Heart left ventricle (tissue), 16 donors: ENCODE measurements around the gene RSU1. TPM values are rescaled to one million over a fixed set of nuclear protein-coding genes. Genes with fewer than 3 reads are reported as not detected.

Source experiments
- ATAC-seq, 4 donors: fragments of 200-7000 bp; cut with Tn5 transposase; one replicate each; pipeline ENCODE4 v1.9.1; 2020 to 2022; ENCODE audit warnings: moderate library complexity in 4 of 4, mild to moderate bottlenecking in 3 of 4, moderate number of reproducible peaks in 1 of 4
- DNase-seq, 5 donors: peaks; one replicate each; pipeline ENCODE4 v3.0.0-alpha.2; 2020
- H3K27ac ChIP-seq, 12 donors: fragments of 200-600 bp; sonication (generic) in 4 of 12; one replicate each; pipeline versions ENCODE4 v1.5.0 to v1.8.0; 2016 to 2022; ENCODE audit warnings: mild to moderate bottlenecking in 2 of 12
- H3K27me3 ChIP-seq, 9 donors: fragments of 200-600 bp; sonication (generic) in 2 of 9; one replicate each; pipeline versions ENCODE4 v1.5.1 to v1.8.0; 2016 to 2022; ENCODE audit warnings: mild to moderate bottlenecking in 3 of 9
- H3K36me3 ChIP-seq, 9 donors: fragments of 200-600 bp; sonication (generic) in 2 of 9; one replicate each; pipeline versions ENCODE4 v1.5.0 to v1.8.0; 2018 to 2022; ENCODE audit warnings: mild to moderate bottlenecking in 2 of 9
- H3K4me1 ChIP-seq, 12 donors: fragments of 200-600 bp; sonication (generic) in 4 of 12; one replicate each; pipeline versions ENCODE4 v1.5.0 to v1.8.0; 2016 to 2022; ENCODE audit warnings: mild to moderate bottlenecking in 3 of 12
- H3K4me3 ChIP-seq, 12 donors: fragments of 200-600 bp; sonication (generic) in 4 of 12; one replicate each; pipeline versions ENCODE4 v1.5.0 to v1.8.0; 2017 to 2022; ENCODE audit warnings: mild to moderate bottlenecking in 9 of 12, moderate library complexity in 4 of 12
- H3K9me3 ChIP-seq, 12 donors: fragments of 200-600 bp; sonication (generic) in 4 of 12; one replicate each; pipeline versions ENCODE4 v1.5.0 to v1.8.0; 2016 to 2022; ENCODE audit warnings: mild to moderate bottlenecking in 1 of 12
- POLR2A ChIP-seq, 2 donors: fragments of 450-650 bp; IDR thresholded peaks; one replicate each; pipeline ENCODE4 v1.6.1; 2017; ENCODE audit warnings: antibody characterized with exemption in 2 of 2, mild to moderate bottlenecking in 2 of 2, moderate library complexity in 2 of 2
- WGBS, 4 donors: extraction: QIAGEN DNeasy Blood & Tissue Kit in 2 of 4; methylation state at CpG; one replicate each; pipeline versions ENCODE4 v1.1.5 to v1.1.7; 2013 to 2018; 5-methylcytosine and 5-hydroxymethylcytosine counted together
- intact Hi-C, 10 donors: fragments of 100-400 bp; cut with DNase I; formaldehyde crosslinking; loops; one replicate each; pipeline versions ENCODE4 v1.11.1 to v1.14.2; 2022
- polyA plus RNA-seq, 2 donors: library from polyadenylated mRNA; stranded (reverse); fragments of 200-250 nt; gene quantifications; one replicate each; pipeline ENCODE4 v1.2.3, GENCODE V29; 2013
- total RNA-seq, 9 donors: library from RNA; depleted of rRNA in 2 of 9; stranded (reverse); fragments of >200 nt in 2 of 9; fragmentation: NEBNext Ultra II Directional in 3 of 9; extraction: Animal tissue kit (Norgen Biotek cat#: 25700) in 3 of 9; gene quantifications; one replicate each; pipeline versions ENCODE4 v1.1.0 to v1.2.4, GENCODE V29; 2016 to 2023
- TF ChIP-seq, protein P1 (sequence below), 12 donors: fragments of 200-600 bp; sonication (generic) in 4 of 12; IDR thresholded peaks; one replicate each; pipeline versions ENCODE4 v1.5.0 to v1.8.0; 2018 to 2022; ENCODE audit warnings: antibody characterized with exemption in 12 of 12, mild to moderate bottlenecking in 5 of 12
- donor health status: ischemic (EF 13 %, LVEDD 7.1; RV severe dilation, severe dysfunction).
- donor health status: healthy with polysubstance abuse.
- donor health status: DM: no; HTN: yes; CAD: no.
- donor health status: DM: no; HTN: no; CAD: no.
- donor health status: ischemic (EF 25% LVEDD 6.9; RV normal size, moderate dysfunction).
- donor health status: ischemic (EF 25% LVEDD 5.7; RV mildly dilated, moderate dysfunction).
- donor health status: healthy.
- donor health status: DM: yes; HTN: yes; CAD: no.
- donor health status: ischemic (EF 35%, LVEDD 5.7; RV mildly dilated, moderate dysfunction).
- donor health status: nonischemic (EF 11% LVEDD 7.7; RV severe dilation, severe dysfunction).
- donor health status: DM: yes; HTN: yes; CAD: no.
- donor health status: PGD.
- donor health status: ischemic (EF 29% LVEDD 5.4; RV normal size, mild dysfunction).
- donor health status: nonischemic (EF 23%, LVEDD 6.1; RV moderate dilation, normal function).

RSU1 gene
- total and polyA plus RNA-seq, 11 donors = 29.6 to 84.1 (median 53.0) TPM

DNA sequence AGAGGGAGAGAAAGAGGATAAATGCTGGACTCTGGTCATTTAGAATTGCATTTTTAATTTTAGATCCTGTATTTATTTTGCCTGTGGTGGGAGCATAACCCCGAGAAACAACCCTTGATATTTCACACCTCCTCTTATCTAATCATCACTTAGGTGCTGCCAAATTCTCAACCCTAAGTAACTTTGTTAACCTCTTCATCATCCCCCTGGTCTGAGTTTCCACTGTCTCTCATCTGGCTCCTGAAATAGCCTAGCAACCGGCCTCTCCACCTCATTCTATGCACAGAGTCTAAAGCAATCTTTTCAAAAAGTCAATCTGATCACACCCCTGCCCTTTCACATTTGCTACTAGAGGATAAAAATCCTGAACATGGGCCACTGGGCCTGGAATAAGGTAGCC is 177.1 kb downstream of the RSU1 start:
- Histone ChIP-seq H3K27ac (no peak overlapping the region), H3K9me3 (no peaks in the 10 kb centered on the region), H3K4me3 (no peak overlapping the region), H3K4me1 (peaks cover 0 to 20% (median 4%) of the 10 kb centered on the region in 12 donors), H3K27me3 (no peaks in the 10 kb centered on the region), H3K36me3 (no peaks in the 10 kb centered on the region)
- no peak for DNase-seq
- no peak for TF ChIP-seq POLR2A (IDR thresholded peaks at IDR 0.05)
- TF ChIP-seq, protein P1, sequence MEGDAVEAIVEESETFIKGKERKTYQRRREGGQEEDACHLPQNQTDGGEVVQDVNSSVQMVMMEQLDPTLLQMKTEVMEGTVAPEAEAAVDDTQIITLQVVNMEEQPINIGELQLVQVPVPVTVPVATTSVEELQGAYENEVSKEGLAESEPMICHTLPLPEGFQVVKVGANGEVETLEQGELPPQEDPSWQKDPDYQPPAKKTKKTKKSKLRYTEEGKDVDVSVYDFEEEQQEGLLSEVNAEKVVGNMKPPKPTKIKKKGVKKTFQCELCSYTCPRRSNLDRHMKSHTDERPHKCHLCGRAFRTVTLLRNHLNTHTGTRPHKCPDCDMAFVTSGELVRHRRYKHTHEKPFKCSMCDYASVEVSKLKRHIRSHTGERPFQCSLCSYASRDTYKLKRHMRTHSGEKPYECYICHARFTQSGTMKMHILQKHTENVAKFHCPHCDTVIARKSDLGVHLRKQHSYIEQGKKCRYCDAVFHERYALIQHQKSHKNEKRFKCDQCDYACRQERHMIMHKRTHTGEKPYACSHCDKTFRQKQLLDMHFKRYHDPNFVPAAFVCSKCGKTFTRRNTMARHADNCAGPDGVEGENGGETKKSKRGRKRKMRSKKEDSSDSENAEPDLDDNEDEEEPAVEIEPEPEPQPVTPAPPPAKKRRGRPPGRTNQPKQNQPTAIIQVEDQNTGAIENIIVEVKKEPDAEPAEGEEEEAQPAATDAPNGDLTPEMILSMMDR (IDR thresholded peaks at IDR 0.05) = no peak
- WGBS, 4 donors = 39 to 46% (median 44%) methylated on average over 2 of the region's 2 CpGs
- no peak for ATAC-seq
- intact Hi-C loops = no loop called here

DNA sequence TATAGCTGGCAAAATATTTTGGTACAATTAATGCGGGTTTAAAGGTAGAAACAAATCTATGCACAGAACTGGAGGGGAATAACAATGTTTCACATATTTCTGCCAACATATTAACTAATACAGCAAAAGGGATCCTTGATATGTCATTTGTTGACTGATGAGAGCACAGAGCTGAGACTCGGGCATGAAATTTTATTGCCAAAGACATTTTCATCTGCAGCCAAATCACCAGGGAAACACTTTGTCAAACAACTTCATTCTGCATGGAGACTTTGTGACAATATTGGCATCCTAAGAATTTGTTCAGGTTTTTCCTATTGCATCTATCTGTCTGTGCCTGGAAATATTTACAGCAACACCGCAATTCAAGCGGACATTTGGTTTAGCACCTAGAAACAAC is 177.8 kb downstream of the RSU1 start:
- ATAC-seq (no peak), DNase-seq (no peak)
- Histone ChIP-seq H3K9me3 (no peaks in the 10 kb centered on the region), H3K27me3 (no peaks in the 10 kb centered on the region), H3K36me3 (no peaks in the 10 kb centered on the region), H3K4me1 (peaks cover 0 to 20% (median 4%) of the 10 kb centered on the region in 12 donors), H3K4me3 (no peak overlapping the region), H3K27ac (no peak overlapping the region)
- no peak for TF ChIP-seq POLR2A (IDR thresholded peaks at IDR 0.05)
- TF ChIP-seq, protein P1 (IDR thresholded peaks at IDR 0.05) = no peak
- WGBS, 4 donors = 58 to 68% (median 64%) methylated on average over 4 of the region's 4 CpGs
- intact Hi-C loops = no loop called here

DNA sequence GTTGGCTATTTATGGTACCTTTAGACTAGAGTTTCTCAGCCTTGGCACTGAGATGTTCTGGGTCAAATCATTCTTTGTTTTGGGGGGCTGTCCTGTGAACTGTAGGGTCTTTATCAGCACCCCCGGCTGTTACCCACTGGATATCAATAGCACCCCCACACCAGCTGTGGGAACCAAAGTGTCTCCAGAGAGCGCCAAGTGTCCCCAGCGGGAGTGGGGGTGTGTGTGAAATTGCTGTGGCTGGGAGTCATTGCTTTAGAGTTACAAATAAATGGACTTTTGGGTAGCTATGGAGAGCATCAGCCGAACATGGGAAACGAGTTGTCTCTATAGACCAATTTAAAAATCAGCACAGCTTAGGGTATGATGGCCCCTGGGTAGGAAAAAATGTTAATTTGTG is 184.2 kb downstream of the RSU1 start:
- Histone ChIP-seq H3K27me3 (no peaks in the 10 kb centered on the region), H3K36me3 (peaks cover 0 to 4% (median 0%) of the 10 kb centered on the region in 9 donors), H3K9me3 (no peaks in the 10 kb centered on the region), H3K27ac (no peak overlapping the region), H3K4me1 (peaks cover 0 to 6% (median 0%) of the 10 kb centered on the region in 12 donors), H3K4me3 (no peak overlapping the region)
- TF ChIP-seq, protein P1 (IDR thresholded peaks at IDR 0.05) = no peak
- TF ChIP-seq POLR2A (IDR thresholded peaks at IDR 0.05) = no peak
- no peak for DNase-seq
- no peak for ATAC-seq
- intact Hi-C loops = no loop called here
- WGBS, 4 donors = 92 to 97% (median 96%) methylated on average over 5 of the region's 5 CpGs

DNA sequence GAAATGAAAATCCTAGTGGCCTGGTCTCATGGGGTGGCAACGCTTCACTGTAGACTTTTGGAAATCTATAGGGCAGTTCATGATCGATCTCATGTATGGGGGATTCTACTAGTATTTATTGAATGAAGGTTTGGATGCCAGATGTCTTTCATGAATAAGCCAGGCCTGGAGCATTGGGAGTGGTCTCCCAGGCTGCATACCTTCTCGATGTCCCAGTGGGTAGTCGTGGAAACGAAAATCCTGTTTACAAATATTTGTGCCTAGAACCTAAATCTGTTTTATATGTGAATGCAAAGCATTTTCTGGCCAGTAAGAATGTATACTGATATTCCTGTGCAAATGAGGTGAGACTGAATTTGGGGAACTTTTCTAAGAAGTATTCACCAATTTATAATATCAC is 190.5 kb downstream of the RSU1 start:
- Histone ChIP-seq H3K9me3 (no peaks in the 10 kb centered on the region), H3K4me1 (peaks cover 0 to 6% (median 0%) of the 10 kb centered on the region in 12 donors), H3K27ac (no peak overlapping the region), H3K27me3 (no peaks in the 10 kb centered on the region), H3K4me3 (no peak overlapping the region), H3K36me3 (no peaks in the 10 kb centered on the region)
- 83 to 89% (median 87%) methylated on average over 5 of the region's 5 CpGs for WGBS, 4 donors
- DNase-seq = no peak
- no peak for ATAC-seq
- no peak for TF ChIP-seq POLR2A (IDR thresholded peaks at IDR 0.05)
- TF ChIP-seq, protein P1 (IDR thresholded peaks at IDR 0.05) = no peak
- intact Hi-C loops = no loop called here
